ENCODE data around the gene NTN1. TPM values are rescaled to one million over a fixed set of nuclear protein-coding genes. Genes with fewer than 3 reads are reported as not detected.

Gene NTN1
- total RNA-seq, 1 experiment from 2014 or later: 4.2 TPM

GRCh38 chr17:9120471-9120870 lies 99.2 kb downstream of the NTN1 start:
- ChIA-PET POLR2A (no interaction called here), RAD21 (ENCODE audit: low non-redundant PET in 1 of 2, low total read pairs in 2 of 2, uncharacterized antibody in 2 of 2, unreplicated experiment in 2 of 2) (no interaction called here), CTCF (no interaction called here)
- Histone ChIP-seq H3K9me3 (ENCODE audit: control insufficient read depth in 1 of 2, insufficient read depth in 1 of 2, low read depth in 1 of 2, low read length in 2 of 2) (no peaks in the 10 kb centered on the region; a peak in 1 of 4 replicates), H3K9me2 (ENCODE audit: insufficient read depth) (no peaks in the 10 kb centered on the region), H4K20me1 (ENCODE audit: insufficient read depth) (no peaks in the 10 kb centered on the region), H3K36me3 (ENCODE audit: control insufficient read depth in 1 of 2, insufficient read depth in 2 of 2, low read length in 2 of 2) (no peaks in the 10 kb centered on the region; a peak in 1 of 4 replicates), H3K9ac (ENCODE audit: low read length) (no peak overlapping the region), H3K4me2 (ENCODE audit: low read length) (no peak overlapping the region), H3K27me3 (ENCODE audit: insufficient read depth, low read length) (no peaks in the 10 kb centered on the region), H3K27ac (ENCODE audit: low read depth, low read length) (no peak overlapping the region), H3K4me1 (ENCODE audit: control insufficient read depth in 1 of 2, insufficient read depth in 2 of 2, low read length in 2 of 2) (no peaks in the 10 kb centered on the region), H2AFZ (ENCODE audit: low read depth, low read length, poor library complexity, severe bottlenecking) (no peak overlapping the region), H3K79me2 (ENCODE audit: insufficient read depth, low read length) (no peaks in the 10 kb centered on the region), H3K4me3 (replicated peaks in 1 of 2; ENCODE audit: low read depth in 1 of 2, low read length in 2 of 2) (no peak overlapping the region)
- ATAC-seq (peak; percentile 65), DNase-seq (ENCODE audit: low read depth, low spot score) (peak; percentile 3)
- BruUV-seq (replicated peaks): no TSS peak
- intact Hi-C loops (cut with micrococcal nuclease): no loop called here
- TF ChIP-seq YY1 (IDR thresholded peaks at IDR 0.05; ENCODE audit: extremely low read depth, insufficient replicate concordance, low read depth, low read length) (no peak), SRF (IDR thresholded peaks at IDR 0.05; ENCODE audit: low read depth) (no peak), RAD21 (IDR thresholded peaks at IDR 0.05; ENCODE audit: low read depth) (peak; percentile 39; the same call in 1 of the 2 replicates), CTCF (IDR thresholded peaks at IDR 0.05 in 2 of 3, conservative IDR thresholded peaks at IDR 0.05 in 1 of 3; ENCODE audit: borderline replicate concordance in 1 of 3, insufficient read depth in 1 of 3, low read depth in 2 of 3, low read length in 2 of 3) (peak; percentile 50 to 82 (median 75); a peak in 5 of 6 replicates), EZH2 (IDR thresholded peaks at IDR 0.05) (no peak)
- TF ChIP-seq, protein P1, sequence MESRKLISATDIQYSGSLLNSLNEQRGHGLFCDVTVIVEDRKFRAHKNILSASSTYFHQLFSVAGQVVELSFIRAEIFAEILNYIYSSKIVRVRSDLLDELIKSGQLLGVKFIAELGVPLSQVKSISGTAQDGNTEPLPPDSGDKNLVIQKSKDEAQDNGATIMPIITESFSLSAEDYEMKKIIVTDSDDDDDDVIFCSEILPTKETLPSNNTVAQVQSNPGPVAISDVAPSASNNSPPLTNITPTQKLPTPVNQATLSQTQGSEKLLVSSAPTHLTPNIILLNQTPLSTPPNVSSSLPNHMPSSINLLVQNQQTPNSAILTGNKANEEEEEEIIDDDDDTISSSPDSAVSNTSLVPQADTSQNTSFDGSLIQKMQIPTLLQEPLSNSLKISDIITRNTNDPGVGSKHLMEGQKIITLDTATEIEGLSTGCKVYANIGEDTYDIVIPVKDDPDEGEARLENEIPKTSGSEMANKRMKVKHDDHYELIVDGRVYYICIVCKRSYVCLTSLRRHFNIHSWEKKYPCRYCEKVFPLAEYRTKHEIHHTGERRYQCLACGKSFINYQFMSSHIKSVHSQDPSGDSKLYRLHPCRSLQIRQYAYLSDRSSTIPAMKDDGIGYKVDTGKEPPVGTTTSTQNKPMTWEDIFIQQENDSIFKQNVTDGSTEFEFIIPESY (IDR thresholded peaks at IDR 0.05; ENCODE audit: extremely low read depth, insufficient replicate concordance, low read length): no peak

Data from HCT116 (cell line).